HG02623 (cell line): ENCODE results near the gene BCL2.
"Not testable (repeated sequence)": the region's sequence is repeated elsewhere in the genome, so short reads cannot be mapped to it uniquely, and the experiment has no call there.

Source experiments
- ATAC-seq: cut with Tn5 transposase; IDR thresholded peaks from one replicate; pipeline ENCODE4 v1.9.1; 2021; ENCODE audit warnings: moderate library complexity; ENCODE audit not compliant: unreplicated experiment

Gene BCL2

GRCh38 chr18:63206433-63207142 is 113.0 kb downstream of the BCL2 start:
- ATAC-seq, result no peak

GRCh38 chr18:63205791-63206252 is 113.7 kb downstream of the BCL2 start:
- no peak for ATAC-seq

- ATAC-seq, result no peak
Observed at GRCh38 chr18:63203497-63203896, 116.1 kb downstream of the BCL2 start.

- ATAC-seq, result no peak
Observed at GRCh38 chr18:63202828-63203227, 116.7 kb downstream of the BCL2 start.

- ATAC-seq, result not testable (repeated sequence)
Observed at GRCh38 chr18:63201456-63201855, 118.1 kb downstream of the BCL2 start.

- ATAC-seq, result peak; percentile 47
Observed at GRCh38 chr18:63199743-63200241, 119.8 kb downstream of the BCL2 start.

GRCh38 chr18:63198868-63199742 is 120.5 kb downstream of the BCL2 start:
- ATAC-seq, result no peak

GRCh38 chr18:63198098-63198760 is 121.3 kb downstream of the BCL2 start:
- no peak for ATAC-seq

GRCh38 chr18:63197246-63197869 is 122.2 kb downstream of the BCL2 start:
- no peak for ATAC-seq

GRCh38 chr18:63195326-63196159 is 124.0 kb downstream of the BCL2 start:
- ATAC-seq, result no peak

- ATAC-seq, result no peak
Observed at GRCh38 chr18:63192885-63193349, 126.7 kb downstream of the BCL2 start.

- ATAC-seq, result no peak
Observed at GRCh38 chr18:63192126-63192884, 127.3 kb downstream of the BCL2 start.

- no peak for ATAC-seq
Observed at GRCh38 chr18:63191413-63191812, 128.2 kb downstream of the BCL2 start.

- not testable (repeated sequence) for ATAC-seq
Observed at GRCh38 chr18:63190838-63191237, 128.7 kb downstream of the BCL2 start.

GRCh38 chr18:63189817-63190216 is 129.8 kb downstream of the BCL2 start:
- ATAC-seq, result no peak

GRCh38 chr18:63189041-63189440 is 130.5 kb downstream of the BCL2 start:
- no peak for ATAC-seq

GRCh38 chr18:63187791-63188460 is 131.6 kb downstream of the BCL2 start:
- no peak for ATAC-seq

GRCh38 chr18:63187223-63187574 is 132.4 kb downstream of the BCL2 start:
- ATAC-seq, result no peak
